Breast epithelium (tissue), 4 donors: Measurements from ENCODE around the gene SPR. TPM values are rescaled to one million over a fixed set of nuclear protein-coding genes. Genes with fewer than 3 reads are reported as not detected.

Experiments
- DNase-seq, 2 donors: peaks; one replicate each; pipeline ENCODE4 v3.0.0-alpha.2; 2019; ENCODE audit warnings: low spot score in 2 of 2
- H3K27ac ChIP-seq, 2 donors: fragments of 200-600 bp; sonication (generic) in 1 of 2; one replicate each; pipeline ENCODE4 v1.5.1; 2016 to 2019; ENCODE audit warnings: mild to moderate bottlenecking in 1 of 2
- H3K27me3 ChIP-seq, 2 donors: fragments of 200-600 bp; sonication (generic) in 1 of 2; one replicate each; pipeline versions ENCODE4 v1.5.1 to v1.6.0; 2017 to 2019; ENCODE audit warnings: control low read depth in 1 of 2, mild to moderate bottlenecking in 1 of 2
- H3K36me3 ChIP-seq: fragments of 200-600 bp; one replicate; pipeline ENCODE4 v1.5.1; 2019
- H3K4me1 ChIP-seq, 2 donors: fragments of 200-600 bp; sonication (generic); one replicate each; pipeline ENCODE4 v1.5.1; 2016 to 2019; ENCODE audit warnings: control low read depth in 1 of 2
- H3K4me3 ChIP-seq, 3 donors: fragments of 200-600 bp; sonication (generic); 1 replicate in 2 of 3; 2 replicates in 1 of 3; pipeline ENCODE4 v1.5.1; 2016 to 2019; ENCODE audit warnings: mild to moderate bottlenecking in 3 of 3, moderate library complexity in 2 of 3
- H3K9me3 ChIP-seq, 2 donors: fragments of 200-600 bp; sonication (generic) in 1 of 2; one replicate each; pipeline ENCODE4 v1.5.1; 2016 to 2019; ENCODE audit warnings: control low read depth in 1 of 2
- CTCF ChIP-seq, 3 donors: fragments of 450-650 bp; IDR thresholded peaks; one replicate each; pipeline ENCODE4 v1.5.1; 2016 to 2017; ENCODE audit warnings: antibody characterized with exemption in 3 of 3, mild to moderate bottlenecking in 3 of 3, moderate library complexity in 3 of 3
- POLR2A ChIP-seq: fragments of 450-650 bp; IDR thresholded peaks from one replicate; pipeline ENCODE4 v1.6.1; 2016; ENCODE audit warnings: antibody characterized with exemption, mild to moderate bottlenecking, moderate library complexity
- POLR2AphosphoS5 ChIP-seq, 3 donors: sonication (generic); formaldehyde crosslinking; IDR thresholded peaks; one replicate each; pipeline ENCODE4 v1.6.1; 2017; ENCODE audit warnings: antibody characterized with exemption in 3 of 3
- intact Hi-C: fragments of 100-400 bp; cut with DNase I; formaldehyde crosslinking; loops from one replicate; pipeline ENCODE4 v1.15.1; 2023; ENCODE audit warnings: low total_unique reads
- total RNA-seq, 3 donors: library from RNA; depleted of rRNA; stranded (reverse); fragments of >200 nt; gene quantifications; one replicate each; pipeline ENCODE4 v1.1.0, GENCODE V29; 2016

Gene SPR
- total RNA-seq = 10 to 100 TPM; 36.3 to 53.4 (median 46.2) TPM

DNA sequence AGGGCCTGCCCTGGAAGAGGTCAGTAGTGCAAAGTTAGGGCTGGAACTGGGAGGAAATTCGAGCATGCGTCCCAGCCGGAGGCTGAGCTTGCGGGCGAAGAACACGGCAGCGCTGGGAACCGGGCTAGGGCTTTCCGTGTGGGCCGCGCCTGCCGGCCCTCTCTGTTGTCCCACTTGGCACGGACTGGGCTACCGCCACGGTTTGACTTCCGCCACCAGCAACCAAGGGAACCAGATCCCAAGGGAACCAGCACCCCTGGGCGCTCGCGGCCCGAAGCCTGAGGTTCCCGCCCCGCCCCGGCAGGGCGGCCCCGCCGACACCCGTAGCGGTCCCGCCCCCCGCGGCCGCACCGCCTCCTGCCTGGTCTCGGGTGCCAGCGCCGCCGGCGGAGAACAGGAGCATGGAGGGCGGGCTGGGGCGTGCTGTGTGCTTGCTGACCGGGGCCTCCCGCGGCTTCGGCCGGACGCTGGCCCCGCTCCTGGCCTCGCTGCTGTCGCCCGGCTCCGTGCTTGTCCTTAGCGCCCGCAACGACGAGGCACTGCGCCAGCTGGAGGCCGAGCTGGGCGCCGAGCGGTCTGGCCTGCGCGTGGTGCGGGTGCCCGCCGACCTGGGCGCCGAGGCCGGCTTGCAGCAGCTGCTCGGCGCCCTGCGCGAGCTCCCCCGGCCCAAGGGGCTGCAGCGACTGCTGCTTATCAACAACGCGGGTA is at the start of gene SPR:
TSS of gene SPR (plus strand) at position 377 of the 708 bp plus-strand sequence. CDS start at position 402, 25 bp downstream.
- no peaks in the 10 kb centered on the region for H3K36me3 ChIP-seq
- peaks cover 0 to 8% of the 10 kb centered on the region in 2 donors for H3K4me1 ChIP-seq
- intact Hi-C loops = no loop called here
- no peaks in the 10 kb centered on the region for H3K9me3 ChIP-seq
- peak; percentile 34 to 68 for DNase-seq
- no peaks in the 10 kb centered on the region for H3K27me3 ChIP-seq
- peak within 1 kb of the TSS; percentile 75 to 90 for H3K27ac ChIP-seq
- TF ChIP-seq POLR2AphosphoS5 (IDR thresholded peaks at IDR 0.05) = no peak
- no peak for TF ChIP-seq CTCF (IDR thresholded peaks at IDR 0.05)
- TF ChIP-seq POLR2A = no peak
- H3K4me3 ChIP-seq = peak within 1 kb of the TSS; percentile 69 to 84 (median 79)

DNA sequence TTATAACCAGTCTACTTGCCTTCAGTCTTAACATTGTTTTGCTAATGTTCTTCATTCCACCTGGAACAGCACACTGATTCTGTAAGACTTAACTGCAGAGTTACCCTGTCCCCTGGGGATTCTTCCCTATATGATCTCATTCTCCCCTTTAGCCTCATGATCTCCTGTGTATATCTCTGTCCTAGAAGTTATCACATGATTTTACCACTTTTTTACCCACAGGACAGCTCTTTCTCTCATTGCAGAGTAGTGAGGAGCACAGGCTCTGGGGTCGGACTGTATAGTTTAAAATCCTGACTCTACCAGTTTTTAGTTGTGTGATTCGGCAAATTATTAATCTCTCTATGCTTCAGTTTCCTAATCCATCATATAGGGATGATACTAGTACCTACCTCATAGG is 47.1 kb upstream of the SPR start:
- no peak for TF ChIP-seq POLR2AphosphoS5 (IDR thresholded peaks at IDR 0.05)
- TF ChIP-seq CTCF (IDR thresholded peaks at IDR 0.05) = no peak
- TF ChIP-seq POLR2A = no peak
- Histone ChIP-seq H3K9me3 (no peaks in the 10 kb centered on the region), H3K36me3 (no peaks in the 10 kb centered on the region), H3K27ac (no peak overlapping the region), H3K4me3 (no peak overlapping the region), H3K4me1 (no peaks in the 10 kb centered on the region), H3K27me3 (peaks cover 0 to 5% of the 10 kb centered on the region in 2 donors)
- intact Hi-C loops = no loop called here
- no peak for DNase-seq

- Histone ChIP-seq H3K4me3 (no peak overlapping the region), H3K9me3 (no peaks in the 10 kb centered on the region), H3K27me3 (peaks cover 0 to 5% of the 10 kb centered on the region in 2 donors), H3K27ac (no peak overlapping the region), H3K4me1 (no peaks in the 10 kb centered on the region), H3K36me3 (no peaks in the 10 kb centered on the region)
- intact Hi-C loops = no loop called here
- no peak for DNase-seq
- no peak for TF ChIP-seq CTCF (IDR thresholded peaks at IDR 0.05)
- TF ChIP-seq POLR2A = no peak
- TF ChIP-seq POLR2AphosphoS5 (IDR thresholded peaks at IDR 0.05) = no peak
These were observed 45.6 kb upstream of the SPR start for GRCh38 chr2:72841462-72842125.

GRCh38 chr2:72843301-72843700 is 43.9 kb upstream of the SPR start:
- no peaks in the 10 kb centered on the region for H3K36me3 ChIP-seq
- TF ChIP-seq POLR2A (no peak), CTCF (IDR thresholded peaks at IDR 0.05) (no peak), POLR2AphosphoS5 (IDR thresholded peaks at IDR 0.05) (no peak)
- no peaks in the 10 kb centered on the region for H3K4me1 ChIP-seq
- H3K27ac ChIP-seq = no peak overlapping the region
- intact Hi-C loops = no loop called here
- no peak overlapping the region for H3K4me3 ChIP-seq
- no peak for DNase-seq
- no peaks in the 10 kb centered on the region for H3K9me3 ChIP-seq
- peaks cover 0 to 5% of the 10 kb centered on the region in 2 donors for H3K27me3 ChIP-seq
